Heart left ventricle (tissue), 13 donors: ENCODE results near the gene PROSER2.

ENCODE experiments used
- CTCF ChIP-seq, 12 donors: fragments of 200-600 bp; sonication (generic) in 4 of 12; IDR thresholded peaks; one replicate each; pipeline versions ENCODE4 v1.5.0 to v1.8.0; 2018 to 2022; ENCODE audit warnings: antibody characterized with exemption in 12 of 12, mild to moderate bottlenecking in 5 of 12
- POLR2A ChIP-seq, 2 donors: fragments of 450-650 bp; IDR thresholded peaks; one replicate each; pipeline ENCODE4 v1.6.1; 2017; ENCODE audit warnings: antibody characterized with exemption in 2 of 2, mild to moderate bottlenecking in 2 of 2, moderate library complexity in 2 of 2
- donor health status: ischemic (EF 13 %, LVEDD 7.1; RV severe dilation, severe dysfunction).
- donor health status: DM: no; HTN: yes; CAD: no.
- donor health status: DM: no; HTN: no; CAD: no.
- donor health status: ischemic (EF 25% LVEDD 6.9; RV normal size, moderate dysfunction).
- donor health status: ischemic (EF 25% LVEDD 5.7; RV mildly dilated, moderate dysfunction).
- donor health status: ischemic (EF 35%, LVEDD 5.7; RV mildly dilated, moderate dysfunction).
- donor health status: nonischemic (EF 11% LVEDD 7.7; RV severe dilation, severe dysfunction).
- donor health status: DM: yes; HTN: yes; CAD: no.
- donor health status: PGD.
- donor health status: ischemic (EF 29% LVEDD 5.4; RV normal size, mild dysfunction).
- donor health status: nonischemic (EF 23%, LVEDD 6.1; RV moderate dilation, normal function).

- TF ChIP-seq POLR2A (IDR thresholded peaks at IDR 0.05), result no peak
- no peak for TF ChIP-seq CTCF (IDR thresholded peaks at IDR 0.05)
Observed at GRCh38 chr10:11832042-11832441, 8.9 kb downstream of the PROSER2 start.
